ENCODE results near the gene GSTO2.

GSTO2 gene

GRCh38 chr10:104315486-104315921, 46.5 kb downstream of the GSTO2 start:
- DNase-seq (ENCODE audit: low read depth) = no peak
- no peak for TF ChIP-seq CTCF (IDR thresholded peaks at IDR 0.05; ENCODE audit: low read length, missing control alignments)

GRCh38 chr10:104316321-104317099, 47.5 kb downstream of the GSTO2 start:
- TF ChIP-seq CTCF (IDR thresholded peaks at IDR 0.05; ENCODE audit: low read length, missing control alignments) = no peak
- DNase-seq (ENCODE audit: low read depth) = no peak
- H3K4me3 ChIP-seq (replicated peaks; ENCODE audit: low read depth, low read length) = no peak overlapping the region

More at GRCh38 chr10:104315486-104315921, 46.5 kb downstream of the GSTO2 start:
- H3K4me3 ChIP-seq (replicated peaks; ENCODE audit: low read depth, low read length) = no peak overlapping the region

GRCh38 chr10:104317269-104317710, 48.3 kb downstream of the GSTO2 start:
- no peak for TF ChIP-seq CTCF (IDR thresholded peaks at IDR 0.05; ENCODE audit: low read length, missing control alignments)
- H3K4me3 ChIP-seq (replicated peaks; ENCODE audit: low read depth, low read length) = no peak overlapping the region

GRCh38 chr10:104317726-104318299, 48.8 kb downstream of the GSTO2 start:
- TF ChIP-seq CTCF (IDR thresholded peaks at IDR 0.05; ENCODE audit: low read length, missing control alignments) = no peak
- DNase-seq (ENCODE audit: low read depth) = no peak
- no peak overlapping the region for H3K4me3 ChIP-seq (replicated peaks; ENCODE audit: low read depth, low read length)

More at GRCh38 chr10:104317269-104317710, 48.3 kb downstream of the GSTO2 start:
- peak; percentile 76 for DNase-seq (ENCODE audit: low read depth)

DNA sequence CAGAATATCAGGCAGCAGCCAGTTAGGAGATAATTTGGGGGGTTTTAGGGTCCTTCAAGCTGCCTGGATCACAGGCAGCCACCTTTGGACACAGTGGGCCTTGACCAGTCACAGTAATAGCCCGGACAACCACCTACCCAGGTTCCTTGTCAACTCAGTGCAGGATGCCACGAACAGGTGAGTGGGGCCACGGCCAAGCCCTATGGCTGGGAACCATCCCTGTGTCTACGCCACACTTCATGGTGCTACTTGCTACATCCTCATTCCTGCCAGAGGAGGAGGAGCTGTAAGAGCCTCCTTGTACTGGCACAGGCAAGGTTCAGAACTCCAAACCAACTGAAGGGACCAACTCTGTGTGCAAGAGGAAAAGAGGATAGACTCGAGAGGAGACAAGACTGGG, 49.3 kb downstream of the GSTO2 start:
- no peak overlapping the region for H3K4me3 ChIP-seq (replicated peaks; ENCODE audit: low read depth, low read length)
- no peak for TF ChIP-seq CTCF (IDR thresholded peaks at IDR 0.05; ENCODE audit: low read length, missing control alignments)
- no peak for DNase-seq (ENCODE audit: low read depth)

DNA sequence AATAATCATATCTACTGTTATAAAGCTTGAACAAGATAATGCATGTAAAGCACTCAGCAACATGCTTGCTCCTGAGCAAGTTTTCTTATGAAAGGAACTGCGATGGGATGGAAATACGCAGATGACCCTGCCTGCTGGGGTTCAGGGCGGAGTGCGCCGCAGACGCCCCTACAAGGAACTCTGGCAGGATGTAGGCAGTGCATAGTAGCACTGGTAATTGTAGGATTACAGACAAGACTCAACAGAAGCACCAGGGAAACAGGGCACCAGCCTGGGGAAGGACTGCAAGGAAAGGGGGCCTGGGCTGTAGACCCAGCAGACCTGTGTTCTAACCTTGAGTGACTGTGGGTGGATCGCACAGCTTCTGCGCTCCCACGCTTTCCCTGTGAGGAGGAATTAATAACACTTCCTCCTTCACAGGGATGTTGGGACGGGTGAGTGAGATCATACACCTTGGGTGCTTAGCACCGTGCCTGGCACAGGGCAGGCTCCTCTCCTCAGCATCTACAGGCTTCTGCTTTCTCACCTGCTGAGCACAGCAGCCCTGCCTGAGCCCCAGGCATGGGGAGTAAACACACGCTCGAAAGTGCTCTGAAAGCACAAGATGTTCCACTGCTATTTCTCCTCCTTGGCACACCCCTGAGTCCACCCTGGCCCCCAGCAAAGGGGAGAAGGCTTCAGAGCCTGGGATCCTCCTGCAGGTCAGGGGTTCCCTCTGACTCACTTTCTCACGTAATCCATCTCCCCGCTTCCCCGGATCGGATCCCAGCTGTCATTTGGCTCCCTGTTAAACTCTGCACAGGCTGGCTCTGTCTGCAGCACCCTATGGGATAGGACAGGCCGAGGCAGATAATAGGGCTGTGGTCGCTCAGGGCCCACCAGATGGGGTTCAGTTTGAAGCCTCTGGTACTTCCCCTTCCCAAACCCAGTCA, 50.1 kb downstream of the GSTO2 start:
- TF ChIP-seq CTCF (IDR thresholded peaks at IDR 0.05; ENCODE audit: low read length, missing control alignments) = no peak
- peak; percentile 62 for DNase-seq (ENCODE audit: low read depth)
- no peak overlapping the region for H3K4me3 ChIP-seq (replicated peaks; ENCODE audit: low read depth, low read length)

Data from fibroblast of pulmonary artery (primary cell).